HPDE6-E6E7 (cell line): ENCODE data around the gene C14orf119.

Experiments
- DNase-seq: peaks from one replicate; pipeline ENCODE4 v3.0.0; 2011; ENCODE audit warnings: missing footprints; ENCODE audit errors: extremely low spot score

The C14orf119 gene

GRCh38 chr14:23060536-23061260 lies 34.6 kb upstream of the C14orf119 start:
- no peak for DNase-seq

DNA sequence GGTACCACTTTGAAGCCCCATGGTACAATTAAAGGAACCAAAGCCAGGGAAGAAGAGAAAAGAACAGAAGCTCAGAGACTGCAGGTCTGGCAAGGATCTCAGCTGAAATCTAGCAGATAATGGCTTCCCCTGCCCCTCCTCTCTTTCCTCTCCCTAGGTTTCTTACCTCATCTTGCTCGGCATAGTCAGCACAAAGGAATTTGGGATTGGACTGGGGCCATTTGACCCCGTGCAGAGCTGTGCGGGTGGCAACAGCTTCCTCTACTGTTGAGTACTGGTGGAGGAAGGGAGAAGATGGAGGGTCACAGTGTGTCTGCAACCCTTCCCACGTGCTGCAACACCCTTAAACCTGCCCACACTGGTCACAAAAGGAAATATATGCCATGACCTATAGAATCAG lies 33.3 kb upstream of the C14orf119 start:
- DNase-seq, result peak; percentile 84

DNA sequence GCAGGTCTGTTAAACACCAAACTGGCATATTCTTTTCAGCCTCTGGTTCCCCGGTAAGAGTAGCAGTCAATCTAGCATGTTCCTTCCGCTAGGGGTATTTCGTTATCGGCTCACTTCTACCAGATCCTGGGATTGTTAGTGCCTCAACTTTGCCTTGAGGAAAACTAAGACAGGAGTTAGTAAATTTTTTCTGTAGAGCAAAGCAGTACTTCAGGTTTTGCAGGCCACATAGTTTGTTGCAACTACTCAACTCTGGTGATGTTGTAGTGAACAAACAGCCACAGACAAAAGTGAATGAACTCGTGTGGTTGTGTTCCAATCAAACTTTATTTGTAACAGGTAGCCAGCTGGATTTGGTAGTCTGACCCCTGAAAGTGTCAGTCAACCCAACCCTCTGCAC lies 31.7 kb upstream of the C14orf119 start:
- DNase-seq, result no peak

DNA sequence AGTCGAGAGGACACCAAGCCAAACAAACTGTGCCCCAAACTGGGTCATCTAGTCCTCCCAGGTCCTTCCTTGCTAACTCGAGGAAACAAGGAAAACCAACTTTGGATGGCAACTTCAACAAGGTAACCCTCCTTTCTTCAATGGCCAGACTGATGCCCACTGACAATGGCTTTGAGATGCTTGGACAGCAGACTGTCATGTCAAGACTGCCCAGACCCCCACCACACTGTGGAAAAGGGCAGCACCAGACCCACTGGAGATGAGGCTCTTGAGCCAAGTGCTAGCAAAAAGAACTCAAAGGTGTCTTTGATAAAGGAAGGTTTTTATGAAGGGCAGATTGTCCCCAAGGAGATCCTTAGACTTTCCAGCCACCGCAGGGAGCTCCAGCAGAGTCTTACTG lies 28.9 kb upstream of the C14orf119 start:
- DNase-seq, result no peak

- DNase-seq, result no peak
Measured at GRCh38 chr14:23066855-23067744, 28.2 kb upstream of the C14orf119 start.

GRCh38 chr14:23067847-23068788 lies 27.2 kb upstream of the C14orf119 start:
- DNase-seq, result no peak

DNA sequence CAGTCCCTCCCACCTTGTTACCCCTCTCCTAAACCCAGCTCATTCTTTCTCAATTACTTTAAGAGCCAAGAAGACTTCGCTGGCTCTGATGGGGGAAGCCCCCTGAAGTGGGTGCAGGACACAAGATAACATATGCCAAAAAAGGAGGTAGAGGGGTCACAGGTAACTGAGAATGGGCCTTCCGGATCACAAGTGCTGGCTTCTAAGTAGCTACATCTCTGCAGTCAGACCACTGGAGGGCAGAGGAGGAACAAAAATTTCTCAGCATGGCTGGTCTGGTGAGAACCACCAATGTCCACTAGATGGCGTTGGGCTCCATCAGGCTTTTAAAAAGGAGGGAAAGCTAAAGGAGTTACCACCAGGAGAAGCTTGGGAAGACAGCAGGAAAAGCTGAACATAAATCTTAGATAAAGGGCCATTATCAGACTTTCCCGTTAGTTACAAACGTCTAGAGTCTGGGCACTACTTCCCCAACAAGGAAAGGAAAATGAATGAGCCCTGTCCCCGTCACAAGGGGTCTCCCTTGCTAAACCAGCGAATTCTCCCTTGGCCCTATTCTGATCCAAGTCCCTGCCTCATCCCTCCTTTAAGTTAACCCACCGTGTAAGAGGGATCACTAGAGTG lies 26.4 kb upstream of the C14orf119 start:
- peak; percentile 91 for DNase-seq

- DNase-seq, result no peak
Measured at GRCh38 chr14:23069413-23069806, 25.9 kb upstream of the C14orf119 start.

GRCh38 chr14:23070262-23071129 lies 24.8 kb upstream of the C14orf119 start:
- no peak for DNase-seq

DNA sequence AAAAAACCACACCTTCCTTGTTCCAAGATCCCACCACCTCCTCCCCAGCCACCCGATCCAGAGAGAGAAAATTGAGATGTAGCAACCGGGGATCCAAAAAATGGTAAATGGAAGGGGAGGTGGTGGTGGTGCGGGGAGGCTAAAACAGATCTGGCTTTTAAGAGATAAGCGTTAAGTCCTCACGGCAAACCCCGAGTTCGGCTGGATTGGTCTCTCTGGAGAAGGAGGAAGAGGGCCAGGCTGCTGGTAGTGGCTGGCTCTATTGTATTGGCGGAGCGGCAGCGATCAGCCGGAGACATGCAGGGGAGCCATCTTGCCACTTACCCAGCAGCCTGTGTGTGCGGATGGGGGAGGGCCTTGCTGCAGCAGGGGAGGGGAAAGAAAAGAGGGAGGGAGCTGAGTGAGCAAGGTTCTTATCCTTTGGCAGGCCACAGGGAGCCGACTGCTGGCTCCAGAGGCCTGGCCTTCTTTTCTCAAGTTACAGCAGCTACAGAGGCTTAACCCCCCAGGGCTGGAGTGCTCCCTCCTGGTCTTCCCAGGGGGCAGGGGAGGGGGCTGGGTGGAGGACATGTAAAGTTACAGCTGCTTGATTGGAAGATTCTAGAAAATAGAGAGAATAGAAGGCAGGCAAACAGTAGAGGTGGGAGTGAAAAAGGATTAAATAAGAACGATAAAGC lies 23.9 kb upstream of the C14orf119 start:
- peak; percentile 95 for DNase-seq

GRCh38 chr14:23071921-23072539 lies 23.3 kb upstream of the C14orf119 start:
- no peak for DNase-seq

- no peak for DNase-seq
Measured at GRCh38 chr14:23074906-23075305, 20.4 kb upstream of the C14orf119 start.

DNA sequence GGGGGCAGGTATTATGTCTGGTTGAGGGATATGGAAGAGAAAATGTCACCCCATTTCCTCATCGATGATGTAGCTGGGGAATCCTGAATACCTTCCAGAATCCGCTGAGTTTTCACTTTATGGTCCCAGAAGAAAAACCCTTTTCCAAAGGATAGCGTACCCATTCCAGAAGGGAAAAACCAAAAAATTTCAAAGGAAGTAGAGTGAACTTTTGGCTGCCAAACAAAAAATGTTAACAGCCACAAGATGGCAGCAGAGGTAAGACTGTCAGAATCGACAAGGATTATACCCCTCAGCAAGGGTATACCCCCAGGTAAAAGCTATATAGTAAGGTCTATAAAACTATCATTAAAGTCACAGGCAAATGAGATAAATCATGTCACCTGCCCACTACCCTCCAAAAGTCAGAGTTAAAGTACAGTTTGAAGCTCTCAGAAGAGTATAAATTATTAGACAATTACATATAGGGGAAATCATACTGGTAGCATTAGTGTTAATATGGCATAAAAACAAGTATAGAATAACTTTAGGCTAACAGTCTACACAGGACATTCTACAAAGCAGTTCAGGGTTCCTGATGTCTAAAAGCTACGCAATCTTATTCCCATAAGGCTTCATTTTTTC lies 18.4 kb upstream of the C14orf119 start:
- no peak for DNase-seq

- DNase-seq, result no peak
Measured at GRCh38 chr14:23077962-23078361, 17.3 kb upstream of the C14orf119 start.

GRCh38 chr14:23078692-23079116 lies 16.6 kb upstream of the C14orf119 start:
- DNase-seq, result peak; percentile 66

DNA sequence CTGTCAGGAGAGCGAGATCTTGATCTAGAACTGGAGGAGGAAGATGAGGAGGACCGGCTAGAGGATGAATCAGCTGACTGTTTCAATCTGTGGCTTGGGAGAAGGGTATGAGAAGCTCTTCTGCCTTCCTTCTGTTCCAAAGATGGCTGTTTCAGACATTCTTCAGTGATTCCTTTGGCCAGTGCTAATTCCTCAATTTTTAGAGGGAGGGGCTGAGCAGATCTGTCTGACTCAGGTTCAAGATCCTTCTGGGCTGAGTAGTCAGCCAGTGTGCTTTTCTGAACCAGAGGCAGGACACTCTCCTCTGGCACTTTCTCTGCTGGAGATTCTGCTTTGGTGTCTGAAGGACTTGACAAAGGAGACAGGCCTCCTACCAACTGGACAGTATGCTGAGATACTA lies 15.6 kb upstream of the C14orf119 start:
- no peak for DNase-seq

GRCh38 chr14:23080474-23080873 lies 14.8 kb upstream of the C14orf119 start:
- no peak for DNase-seq

- no peak for DNase-seq
Measured at GRCh38 chr14:23085458-23085857, 9.8 kb upstream of the C14orf119 start.

DNA sequence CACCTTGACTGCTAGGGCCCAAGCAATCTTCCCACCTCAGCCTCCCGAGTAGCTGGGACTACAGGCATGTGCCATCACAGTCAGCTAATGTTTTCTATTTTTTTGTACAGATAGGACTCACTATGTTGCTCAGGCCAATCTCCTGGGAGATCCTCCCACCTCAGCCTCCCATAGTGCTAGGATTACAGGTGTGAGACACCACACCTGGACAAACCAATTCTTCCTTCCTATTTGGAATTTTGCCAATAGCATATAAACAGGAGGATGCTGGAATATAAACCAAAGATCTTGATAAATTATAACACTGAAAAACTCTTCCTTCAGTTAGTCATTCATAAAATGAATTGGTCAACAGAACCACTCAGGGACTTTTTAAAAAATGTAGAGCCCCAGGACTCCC lies 8.7 kb upstream of the C14orf119 start:
- no peak for DNase-seq
